ENCODE results near the gene KRTAP9-1.
"Not testable (repeated sequence)": the region's sequence is repeated elsewhere in the genome, so short reads cannot be mapped to it uniquely, and the experiment has no call there.

The KRTAP9-1 gene

GRCh38 chr17:41189837-41190318 lies at the start of gene KRTAP9-1:
Gene KRTAP9-1 (plus strand): TSS chr17:41189887. CDS start chr17:41189887, 0 bp downstream.
- in situ Hi-C loops (cut with MboI; ENCODE audit: low sequenced_read_pairs): not testable (repeated sequence)

GRCh38 chr17:41140360-41141131 lies 49.1 kb upstream of the KRTAP9-1 start, which contains the start of gene KRTAP4-6:
Gene KRTAP4-6 (minus strand): TSS chr17:41140544. CDS start chr17:41140487, 57 bp downstream.
- in situ Hi-C loops (cut with MboI; ENCODE audit: low sequenced_read_pairs): no loop called here

- in situ Hi-C loops (cut with MboI; ENCODE audit: low sequenced_read_pairs): no loop called here
These were observed 48.3 kb upstream of the KRTAP9-1 start for GRCh38 chr17:41141361-41141760.

- in situ Hi-C loops (cut with MboI; ENCODE audit: low sequenced_read_pairs): no loop called here
These were observed 44.8 kb upstream of the KRTAP9-1 start for GRCh38 chr17:41144846-41145245.

- in situ Hi-C loops (cut with MboI; ENCODE audit: low sequenced_read_pairs): no loop called here
These were observed 44.4 kb upstream of the KRTAP9-1 start for GRCh38 chr17:41145261-41145660.

DNA sequence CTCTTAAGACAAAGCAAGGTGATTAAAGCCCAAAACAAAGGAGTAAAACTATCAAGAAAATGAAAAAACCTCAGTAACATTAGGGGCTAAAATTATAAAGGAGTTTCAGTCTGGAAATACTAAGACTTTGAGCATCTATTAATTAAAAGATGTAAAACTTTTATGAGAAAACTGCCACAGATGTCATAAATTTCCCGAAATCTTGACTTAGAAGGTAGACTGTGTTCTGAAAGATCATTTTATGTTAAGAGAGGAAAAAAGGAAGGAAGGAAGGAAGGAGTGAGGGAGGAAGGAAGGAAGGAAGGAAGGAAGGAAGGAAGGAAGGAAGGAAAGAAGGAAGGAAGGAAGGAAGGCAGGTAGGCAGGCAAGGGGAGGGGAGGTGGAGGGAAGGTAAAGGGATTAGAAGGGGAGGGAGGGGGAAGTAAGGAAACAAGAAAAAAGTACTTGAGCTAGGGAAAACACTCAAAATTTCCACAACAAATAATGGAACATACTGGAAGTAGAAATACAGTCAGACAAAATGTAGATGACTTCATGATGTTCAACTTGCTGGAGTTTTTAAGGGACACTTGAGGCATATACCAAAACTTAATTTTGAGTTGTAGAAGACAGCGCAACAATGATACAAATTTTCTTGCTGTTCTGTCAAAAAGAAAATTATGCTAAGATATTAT lies 42.0 kb upstream of the KRTAP9-1 start:
- in situ Hi-C loops (cut with MboI; ENCODE audit: low sequenced_read_pairs): no loop called here

DNA sequence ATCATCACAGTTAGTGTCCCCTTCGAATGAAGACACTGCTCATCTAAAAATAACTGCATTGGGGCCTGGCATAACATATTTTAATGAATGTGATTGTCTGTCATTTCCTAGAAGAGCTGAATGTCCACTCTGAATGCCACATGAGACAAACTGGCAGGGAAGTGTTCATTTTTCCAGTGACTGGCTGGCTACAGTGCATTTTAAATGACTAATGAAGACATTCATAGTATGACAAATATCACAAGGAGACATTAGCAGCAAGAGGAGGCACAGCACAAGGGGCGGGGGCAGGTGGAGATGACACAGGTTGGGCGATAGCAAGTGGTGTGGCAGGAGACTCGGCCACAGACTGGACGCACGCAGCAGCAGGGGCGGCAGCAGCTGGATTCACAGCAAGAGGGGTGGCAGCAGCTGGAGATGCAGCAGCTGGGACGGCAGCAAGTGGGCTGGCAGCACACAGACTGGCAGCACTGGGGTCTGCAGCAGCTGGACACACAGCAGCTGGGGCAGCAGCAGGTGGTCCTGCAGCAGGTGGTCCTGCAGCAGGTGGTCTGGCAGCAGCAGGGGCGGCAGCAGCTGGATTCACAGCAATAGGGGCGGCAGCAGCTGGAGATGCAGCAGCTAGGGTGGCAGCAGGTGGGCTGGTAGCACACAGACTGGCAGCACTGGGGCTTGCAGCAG lies 40.6 kb upstream of the KRTAP9-1 start:
- in situ Hi-C loops (cut with MboI; ENCODE audit: low sequenced_read_pairs): not testable (repeated sequence)

GRCh38 chr17:41149652-41149985 lies 40.1 kb upstream of the KRTAP9-1 start, which contains the start of gene KRTAP4-5:
Gene KRTAP4-5 (minus strand): TSS chr17:41149825. CDS start chr17:41149767, 58 bp downstream.
- in situ Hi-C loops (cut with MboI; ENCODE audit: low sequenced_read_pairs): no loop called here

- in situ Hi-C loops (cut with MboI; ENCODE audit: low sequenced_read_pairs): no loop called here
These were observed 39.7 kb upstream of the KRTAP9-1 start for GRCh38 chr17:41150026-41150425.

DNA sequence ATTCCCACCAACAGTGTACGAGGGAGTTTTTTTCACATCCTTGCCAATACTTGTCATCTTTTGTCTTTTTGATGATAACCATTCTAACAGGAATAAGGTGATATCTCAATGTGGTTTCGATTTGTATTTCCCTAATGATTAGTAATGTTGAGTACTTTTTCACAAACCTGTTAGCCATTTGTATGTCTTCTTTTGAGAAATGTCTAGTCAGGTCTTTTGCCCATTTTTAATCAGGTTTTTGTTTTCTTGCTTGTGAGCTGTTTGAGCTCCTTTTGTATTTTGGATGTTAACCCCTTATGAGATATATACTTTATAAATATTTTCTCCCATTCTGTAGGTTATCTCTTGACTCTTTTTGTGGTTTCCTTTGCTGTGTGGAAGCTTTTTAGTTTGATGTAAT lies 38.2 kb upstream of the KRTAP9-1 start:
- in situ Hi-C loops (cut with MboI; ENCODE audit: low sequenced_read_pairs): no loop called here

- in situ Hi-C loops (cut with MboI; ENCODE audit: low sequenced_read_pairs): no loop called here
These were observed 35.8 kb upstream of the KRTAP9-1 start for GRCh38 chr17:41153856-41154255.

DNA sequence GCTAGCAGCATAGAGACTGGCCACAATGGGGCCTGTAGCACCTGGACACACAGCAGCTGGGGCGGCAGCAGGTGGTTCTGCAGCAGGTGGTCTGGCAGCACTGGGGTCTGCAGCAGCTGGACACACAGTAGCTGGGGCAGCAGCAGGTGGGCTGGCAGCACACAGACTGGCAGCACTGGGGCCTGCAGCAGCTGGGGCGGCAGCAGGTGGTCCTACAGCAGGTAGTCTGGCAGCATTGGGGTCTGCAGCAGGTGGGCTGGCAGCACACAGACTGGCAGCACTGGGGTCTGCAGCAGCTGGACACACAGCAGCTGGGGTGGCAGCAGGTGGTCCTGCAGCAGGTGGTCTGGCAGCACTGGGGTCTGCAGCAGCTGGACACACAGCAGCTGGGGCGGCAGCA lies 29.5 kb upstream of the KRTAP9-1 start:
- in situ Hi-C loops (cut with MboI; ENCODE audit: low sequenced_read_pairs): not testable (repeated sequence)

DNA sequence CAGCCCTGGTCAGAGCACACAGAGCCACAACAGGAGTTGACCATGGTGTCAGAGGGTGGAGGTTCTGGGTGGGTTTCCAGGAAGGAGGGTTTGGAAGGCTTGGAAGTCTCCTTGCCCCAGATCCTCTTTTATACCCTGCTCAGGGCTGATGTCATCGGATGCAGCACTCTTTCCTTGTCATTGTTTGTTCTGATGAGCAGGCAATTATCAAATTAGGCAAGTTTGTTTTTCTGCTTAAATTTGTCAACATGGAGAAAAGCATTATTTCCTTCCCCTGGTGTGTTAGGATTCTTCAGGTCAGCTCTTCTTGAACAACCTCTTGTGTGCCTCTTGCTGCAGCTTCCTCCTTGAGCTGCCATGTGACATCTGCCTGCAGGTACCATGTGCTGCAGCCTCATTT lies 29.0 kb upstream of the KRTAP9-1 start, which contains the start of gene KRTAP4-4:
Gene KRTAP4-4, minus strand, starts transcription at position 101 of the 400 bp plus-strand sequence. Its CDS starts 57 bp downstream, at position 44.
- in situ Hi-C loops (cut with MboI; ENCODE audit: low sequenced_read_pairs): no loop called here

- in situ Hi-C loops (cut with MboI; ENCODE audit: low sequenced_read_pairs): no loop called here
These were observed 25.9 kb upstream of the KRTAP9-1 start for GRCh38 chr17:41163828-41164227.

- in situ Hi-C loops (cut with MboI; ENCODE audit: low sequenced_read_pairs): no loop called here
These were observed 22.1 kb upstream of the KRTAP9-1 start for GRCh38 chr17:41167561-41167960.

DNA sequence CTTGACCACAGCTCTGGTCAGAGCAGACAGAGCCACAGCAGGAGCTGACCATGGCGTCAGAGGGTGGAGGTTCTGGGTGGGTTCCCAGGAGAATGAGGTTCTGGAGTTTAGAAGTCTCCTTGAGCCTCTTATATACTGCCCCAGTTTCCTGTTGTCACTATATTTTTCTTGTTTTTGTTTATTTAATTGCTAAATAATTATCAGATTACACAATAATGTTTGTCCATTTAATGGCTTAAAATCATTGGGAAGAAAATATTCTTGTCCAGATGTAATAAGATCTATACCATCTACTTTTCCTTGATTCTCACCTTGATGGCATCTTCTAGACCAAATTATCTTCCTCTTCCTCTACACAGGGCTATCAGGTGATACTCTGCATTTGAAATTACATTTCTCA lies 21.6 kb upstream of the KRTAP9-1 start, which contains the start of gene KRTAP4-3:
Gene KRTAP4-3, minus strand, starts transcription at position 101 of the 400 bp plus-strand sequence. Its CDS starts 49 bp downstream, at position 52.
- in situ Hi-C loops (cut with MboI; ENCODE audit: low sequenced_read_pairs): no loop called here

- in situ Hi-C loops (cut with MboI; ENCODE audit: low sequenced_read_pairs): no loop called here
These were observed 17.8 kb upstream of the KRTAP9-1 start for GRCh38 chr17:41171886-41172285.

GRCh38 chr17:41176744-41177387 lies 12.8 kb upstream of the KRTAP9-1 start:
- in situ Hi-C loops (cut with MboI; ENCODE audit: low sequenced_read_pairs): no loop called here

- in situ Hi-C loops (cut with MboI; ENCODE audit: low sequenced_read_pairs): no loop called here
These were observed 11.9 kb upstream of the KRTAP9-1 start, which contains the start of gene KRTAP4-2 for GRCh38 chr17:41177727-41178271. Gene KRTAP4-2 (minus strand): TSS chr17:41178221. CDS start chr17:41178164, 57 bp downstream.

DNA sequence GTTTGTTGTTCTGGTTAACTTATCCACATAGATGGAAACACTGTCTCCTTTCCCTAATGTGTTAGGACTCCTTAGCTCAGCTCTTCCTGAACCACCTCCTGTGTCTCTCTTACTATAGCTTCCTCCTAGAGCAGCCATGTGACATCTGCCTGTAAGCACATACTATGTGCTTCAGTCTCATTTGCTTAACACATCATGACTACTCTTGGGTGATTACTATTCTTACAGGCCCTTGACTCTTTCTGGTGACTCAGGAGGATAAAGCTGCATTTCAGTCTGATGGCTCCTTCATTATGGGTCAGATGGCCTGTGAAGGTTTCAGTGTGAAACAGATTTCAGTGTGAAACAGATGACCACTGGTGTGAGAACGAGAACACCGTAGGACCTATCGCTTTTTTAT lies 11.3 kb upstream of the KRTAP9-1 start:
- in situ Hi-C loops (cut with MboI; ENCODE audit: low sequenced_read_pairs): no loop called here

All from HL-60/S4 (cell line).